ENCODE results near the gene SDHB. TPM values are rescaled to one million over a fixed set of nuclear protein-coding genes. Genes with fewer than 3 reads are reported as not detected.

The SDHB gene
- polyA plus RNA-seq, 1 donor (not counting 4 experiments of a cell fraction or from before 2014, with no cell fraction given) = 228 TPM

DNA sequence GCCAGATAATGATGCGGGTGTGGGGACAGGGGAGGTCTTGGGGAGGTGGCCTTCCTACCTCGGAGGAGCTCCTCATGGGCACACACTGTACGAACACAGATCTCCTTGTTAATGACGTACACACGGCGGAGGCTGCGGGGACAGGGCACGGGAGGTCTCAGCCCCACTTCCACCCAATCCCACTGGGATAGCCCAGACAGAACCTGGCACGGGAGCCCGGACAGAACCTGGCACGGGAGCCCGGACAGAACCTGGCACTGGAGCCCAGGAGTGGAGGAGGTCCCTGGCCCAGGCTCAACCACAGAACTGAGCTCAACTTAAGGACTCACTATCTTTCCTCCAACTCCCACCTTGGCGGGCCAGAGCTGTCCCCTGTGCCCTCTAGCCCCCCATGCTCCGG, 78.6 kb downstream of the SDHB start:
- Histone ChIP-seq H3K9me3 (ENCODE audit: control insufficient read depth, low read depth, low read length) (no peaks in the 10 kb centered on the region), H4K20me1 (ENCODE audit: control insufficient read depth, extremely low read depth, insufficient read depth, low read length) (no peaks in the 10 kb centered on the region)

DNA sequence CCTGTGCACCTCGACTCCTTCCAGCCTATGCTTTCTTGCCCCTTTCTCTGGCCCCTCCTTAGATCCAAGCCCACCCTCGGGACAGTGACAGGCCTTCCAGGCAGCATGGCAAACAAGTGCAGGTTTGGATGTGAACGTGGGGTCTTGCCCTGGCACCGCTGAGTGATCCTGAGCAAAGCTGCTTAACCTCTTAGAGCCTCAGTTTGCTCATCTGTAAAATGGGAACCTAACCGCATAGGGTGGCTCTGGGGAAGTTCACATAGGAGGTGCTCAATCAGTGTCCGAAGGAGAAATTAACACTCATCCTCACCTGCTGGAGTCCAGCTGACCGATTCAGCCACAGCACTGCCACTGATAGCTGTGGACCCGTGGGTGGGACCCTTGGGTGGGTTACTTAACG, 80.6 kb downstream of the SDHB start:
- Histone ChIP-seq H3K9ac (ENCODE audit: control insufficient read depth, extremely low read depth, insufficient read depth, low read length) (no peak overlapping the region), H2AFZ (ENCODE audit: control insufficient read depth, low read length) (no peak overlapping the region), H3K36me3 (ENCODE audit: control insufficient read depth in 2 of 2, extremely low read depth in 1 of 2, insufficient read depth in 2 of 2, low read length in 2 of 2) (peaks cover 8 to 13% of the 10 kb centered on the region in 2 experiments), H3K4me3 (ENCODE audit: control insufficient read depth in 2 of 3, extremely low read depth in 1 of 3, insufficient read depth in 2 of 3, low read depth in 1 of 3, low read length in 3 of 3) (no peak overlapping the region), H3K9me3 (ENCODE audit: control insufficient read depth, low read depth, low read length) (no peaks in the 10 kb centered on the region), H3K27me3 (ENCODE audit: control insufficient read depth, extremely low read depth, insufficient read depth, low read length) (no peaks in the 10 kb centered on the region), H3K4me2 (ENCODE audit: control insufficient read depth, extremely low read depth, insufficient read depth, low read depth, low read length) (no peak overlapping the region), H4K20me1 (ENCODE audit: control insufficient read depth, extremely low read depth, insufficient read depth, low read length) (no peaks in the 10 kb centered on the region), H3K79me2 (ENCODE audit: control insufficient read depth, insufficient read depth, low read length) (peaks cover 9% of the 10 kb centered on the region), H3K4me1 (ENCODE audit: control insufficient read depth, extremely low read depth, insufficient read depth, low read length) (peaks cover 7% of the 10 kb centered on the region), H3K27ac (ENCODE audit: control insufficient read depth, insufficient read depth, low read length) (no peak overlapping the region), H3K9me1 (ENCODE audit: control insufficient read depth, extremely low read depth, insufficient read depth, low read length) (no peaks in the 10 kb centered on the region)
- no peak for FAIRE-seq
- TF ChIP-seq EZH2 (IDR thresholded peaks at IDR 0.05; ENCODE audit: low read length) = no peak
- TF ChIP-seq, protein P1, sequence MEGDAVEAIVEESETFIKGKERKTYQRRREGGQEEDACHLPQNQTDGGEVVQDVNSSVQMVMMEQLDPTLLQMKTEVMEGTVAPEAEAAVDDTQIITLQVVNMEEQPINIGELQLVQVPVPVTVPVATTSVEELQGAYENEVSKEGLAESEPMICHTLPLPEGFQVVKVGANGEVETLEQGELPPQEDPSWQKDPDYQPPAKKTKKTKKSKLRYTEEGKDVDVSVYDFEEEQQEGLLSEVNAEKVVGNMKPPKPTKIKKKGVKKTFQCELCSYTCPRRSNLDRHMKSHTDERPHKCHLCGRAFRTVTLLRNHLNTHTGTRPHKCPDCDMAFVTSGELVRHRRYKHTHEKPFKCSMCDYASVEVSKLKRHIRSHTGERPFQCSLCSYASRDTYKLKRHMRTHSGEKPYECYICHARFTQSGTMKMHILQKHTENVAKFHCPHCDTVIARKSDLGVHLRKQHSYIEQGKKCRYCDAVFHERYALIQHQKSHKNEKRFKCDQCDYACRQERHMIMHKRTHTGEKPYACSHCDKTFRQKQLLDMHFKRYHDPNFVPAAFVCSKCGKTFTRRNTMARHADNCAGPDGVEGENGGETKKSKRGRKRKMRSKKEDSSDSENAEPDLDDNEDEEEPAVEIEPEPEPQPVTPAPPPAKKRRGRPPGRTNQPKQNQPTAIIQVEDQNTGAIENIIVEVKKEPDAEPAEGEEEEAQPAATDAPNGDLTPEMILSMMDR (optimal IDR thresholded peaks at IDR 0.05 in 1 of 3, IDR thresholded peaks at IDR 0.05 in 1 of 3, conservative IDR thresholded peaks at IDR 0.05 in 1 of 3; ENCODE audit: extremely low read depth in 1 of 3, insufficient read depth in 2 of 3, low read length in 3 of 3) = no peak
- dilution Hi-C loops (cut with MboI; ENCODE audit: extremely low pct_ligation_motif_present, low sequenced_read_pairs) = no loop called here
- no peak for DNase-seq (ENCODE audit: low read depth, low spot score)

More for the DNA sequence above, 78.6 kb downstream of the SDHB start:
- TF ChIP-seq EZH2 (IDR thresholded peaks at IDR 0.05; ENCODE audit: low read length) = no peak
- TF ChIP-seq, protein P1 (optimal IDR thresholded peaks at IDR 0.05 in 1 of 3, IDR thresholded peaks at IDR 0.05 in 1 of 3, conservative IDR thresholded peaks at IDR 0.05 in 1 of 3; ENCODE audit: extremely low read depth in 1 of 3, insufficient read depth in 2 of 3, low read length in 3 of 3) = no peak
- dilution Hi-C loops (cut with MboI; ENCODE audit: extremely low pct_ligation_motif_present, low sequenced_read_pairs) = no loop called here
- Histone ChIP-seq H3K4me3 (ENCODE audit: control insufficient read depth in 2 of 3, extremely low read depth in 1 of 3, insufficient read depth in 2 of 3, low read depth in 1 of 3, low read length in 3 of 3) (no peak overlapping the region), H3K9me1 (ENCODE audit: control insufficient read depth, extremely low read depth, insufficient read depth, low read length) (no peaks in the 10 kb centered on the region), H3K27ac (ENCODE audit: control insufficient read depth, insufficient read depth, low read length) (no peak overlapping the region), H3K4me1 (ENCODE audit: control insufficient read depth, extremely low read depth, insufficient read depth, low read length) (peaks cover 19% of the 10 kb centered on the region), H3K4me2 (ENCODE audit: control insufficient read depth, extremely low read depth, insufficient read depth, low read depth, low read length) (no peak overlapping the region), H3K9ac (ENCODE audit: control insufficient read depth, extremely low read depth, insufficient read depth, low read length) (no peak overlapping the region), H3K27me3 (ENCODE audit: control insufficient read depth, extremely low read depth, insufficient read depth, low read length) (no peaks in the 10 kb centered on the region), H3K36me3 (ENCODE audit: control insufficient read depth in 2 of 2, extremely low read depth in 1 of 2, insufficient read depth in 2 of 2, low read length in 2 of 2) (peaks cover 9 to 17% of the 10 kb centered on the region in 2 experiments), H3K79me2 (ENCODE audit: control insufficient read depth, insufficient read depth, low read length) (peaks cover 25% of the 10 kb centered on the region), H2AFZ (ENCODE audit: control insufficient read depth, low read length) (no peak overlapping the region)
- DNase-seq (ENCODE audit: low read depth, low spot score) = no peak
- no peak for FAIRE-seq

All from keratinocyte (primary cell).